ENCODE measurements around the gene ZNF280A. TPM values are rescaled to one million over a fixed set of nuclear protein-coding genes. Genes with fewer than 3 reads are reported as not detected.

Gene ZNF280A
- total RNA-seq, 1 experiment from 2014 or later = 2.7 TPM

DNA sequence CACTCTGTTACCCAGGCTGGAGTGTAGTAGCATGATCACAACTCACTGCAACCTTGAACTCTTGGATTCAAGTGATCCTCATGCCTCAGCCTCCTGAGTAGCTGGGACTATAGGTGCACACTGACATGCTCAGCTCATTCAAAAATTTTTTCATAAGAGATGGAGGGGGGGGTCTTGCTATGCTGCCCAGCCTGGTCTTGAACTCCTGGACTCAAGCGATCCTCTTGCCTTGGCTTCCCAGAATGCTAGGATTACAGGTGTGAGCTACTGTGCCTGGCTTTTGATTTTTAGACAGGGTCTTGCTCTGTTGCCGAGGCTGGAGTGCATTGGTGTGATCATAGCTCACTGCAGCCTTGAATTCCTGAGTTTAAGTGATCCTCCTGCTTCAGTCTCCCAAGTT, 25.0 kb upstream of the ZNF280A start:
- Mint-ChIP-seq H3K27ac (ENCODE audit: unreplicated experiment) (no peak overlapping the region), H3K27me3 (ENCODE audit: insufficient read depth, unreplicated experiment) (peaks cover 4% of the 10 kb centered on the region), H3K4me3 (ENCODE audit: unreplicated experiment) (no peak overlapping the region), H3K36me3 (ENCODE audit: insufficient read depth, unreplicated experiment) (no peaks in the 10 kb centered on the region), H3K4me1 (ENCODE audit: low read depth, unreplicated experiment) (no peaks in the 10 kb centered on the region), H3K9me3 (ENCODE audit: unreplicated experiment) (no peaks in the 10 kb centered on the region)
- Histone ChIP-seq H3K4me1 (no peaks in the 10 kb centered on the region), H3K27me3 (replicated peaks; ENCODE audit: control insufficient read depth, insufficient read depth, low read length) (no peaks in the 10 kb centered on the region), H3K36me3 (ENCODE audit: control insufficient read depth, insufficient read depth, low read length) (no peaks in the 10 kb centered on the region), H3K9me3 (no peaks in the 10 kb centered on the region), H3K4me3 (ENCODE audit: low read depth, low read length) (no peak overlapping the region)
- DNase-seq = no peak
- ChIA-PET POLR2A (no interaction called here), CTCF (no interaction called here)
- BruUV-seq (replicated peaks) = no TSS peak
- intact Hi-C loops (cut with micrococcal nuclease; ENCODE audit: unreplicated experiment) = no loop called here
- TF ChIP-seq, protein P1, sequence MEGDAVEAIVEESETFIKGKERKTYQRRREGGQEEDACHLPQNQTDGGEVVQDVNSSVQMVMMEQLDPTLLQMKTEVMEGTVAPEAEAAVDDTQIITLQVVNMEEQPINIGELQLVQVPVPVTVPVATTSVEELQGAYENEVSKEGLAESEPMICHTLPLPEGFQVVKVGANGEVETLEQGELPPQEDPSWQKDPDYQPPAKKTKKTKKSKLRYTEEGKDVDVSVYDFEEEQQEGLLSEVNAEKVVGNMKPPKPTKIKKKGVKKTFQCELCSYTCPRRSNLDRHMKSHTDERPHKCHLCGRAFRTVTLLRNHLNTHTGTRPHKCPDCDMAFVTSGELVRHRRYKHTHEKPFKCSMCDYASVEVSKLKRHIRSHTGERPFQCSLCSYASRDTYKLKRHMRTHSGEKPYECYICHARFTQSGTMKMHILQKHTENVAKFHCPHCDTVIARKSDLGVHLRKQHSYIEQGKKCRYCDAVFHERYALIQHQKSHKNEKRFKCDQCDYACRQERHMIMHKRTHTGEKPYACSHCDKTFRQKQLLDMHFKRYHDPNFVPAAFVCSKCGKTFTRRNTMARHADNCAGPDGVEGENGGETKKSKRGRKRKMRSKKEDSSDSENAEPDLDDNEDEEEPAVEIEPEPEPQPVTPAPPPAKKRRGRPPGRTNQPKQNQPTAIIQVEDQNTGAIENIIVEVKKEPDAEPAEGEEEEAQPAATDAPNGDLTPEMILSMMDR (IDR thresholded peaks at IDR 0.05; ENCODE audit: insufficient read depth in 1 of 2, low read depth in 1 of 2, low read length in 1 of 2, severe bottlenecking in 1 of 2, unreplicated experiment in 1 of 2) = no peak

DNA sequence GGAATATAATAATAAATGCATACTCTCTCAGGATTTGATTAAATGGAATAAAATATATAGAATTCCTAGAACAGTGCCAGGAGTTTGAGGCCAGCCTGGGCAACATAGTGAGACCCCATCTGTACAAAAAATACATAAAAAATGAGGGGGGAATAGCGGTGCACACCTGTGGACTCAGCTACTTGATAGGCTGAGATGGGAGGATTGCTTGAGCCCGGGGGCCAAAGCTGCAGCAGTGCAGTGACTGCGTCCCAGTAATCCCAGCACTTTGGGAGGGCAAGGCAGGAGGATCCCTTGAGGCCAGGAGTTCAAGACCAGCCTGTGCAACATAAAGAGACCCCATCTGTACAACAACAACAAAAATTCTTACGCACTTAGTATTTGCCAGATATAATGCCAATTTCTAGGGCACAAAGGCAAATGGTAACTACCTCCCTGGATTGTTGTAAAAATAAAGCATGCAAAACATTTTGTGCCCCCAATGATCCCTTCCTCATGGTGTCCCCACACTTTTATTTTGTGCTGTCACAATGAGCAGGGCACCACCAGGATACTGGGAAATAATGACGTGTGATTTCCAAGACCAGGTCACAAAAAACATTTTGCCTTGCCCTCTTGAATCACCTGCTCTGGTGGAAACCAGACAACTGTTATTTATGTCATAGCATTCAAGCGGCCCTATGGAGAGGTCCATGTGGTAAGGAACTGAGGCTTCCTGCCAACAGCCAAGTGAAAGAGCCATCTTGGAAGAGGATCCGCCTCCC, 18.3 kb upstream of the ZNF280A start:
- Mint-ChIP-seq H3K36me3 (ENCODE audit: insufficient read depth, unreplicated experiment) (no peaks in the 10 kb centered on the region), H3K9me3 (ENCODE audit: unreplicated experiment) (no peaks in the 10 kb centered on the region), H3K4me1 (ENCODE audit: low read depth, unreplicated experiment) (no peaks in the 10 kb centered on the region), H3K4me3 (ENCODE audit: unreplicated experiment) (no peak overlapping the region), H3K27me3 (ENCODE audit: insufficient read depth, unreplicated experiment) (peaks cover 10% of the 10 kb centered on the region), H3K27ac (ENCODE audit: unreplicated experiment) (no peak overlapping the region)
- Histone ChIP-seq H3K27me3 (replicated peaks; ENCODE audit: control insufficient read depth, insufficient read depth, low read length) (no peaks in the 10 kb centered on the region), H3K4me3 (ENCODE audit: low read depth, low read length) (no peak overlapping the region), H3K36me3 (ENCODE audit: control insufficient read depth, insufficient read depth, low read length) (no peaks in the 10 kb centered on the region), H3K9me3 (no peaks in the 10 kb centered on the region), H3K4me1 (no peaks in the 10 kb centered on the region)
- ChIA-PET CTCF (no interaction called here), POLR2A (no interaction called here)
- intact Hi-C loops (cut with micrococcal nuclease; ENCODE audit: unreplicated experiment) = no loop called here
- TF ChIP-seq, protein P1 (IDR thresholded peaks at IDR 0.05; ENCODE audit: insufficient read depth in 1 of 2, low read depth in 1 of 2, low read length in 1 of 2, severe bottlenecking in 1 of 2, unreplicated experiment in 1 of 2) = no peak
- BruUV-seq (replicated peaks) = no TSS peak
- no peak for DNase-seq

DNA sequence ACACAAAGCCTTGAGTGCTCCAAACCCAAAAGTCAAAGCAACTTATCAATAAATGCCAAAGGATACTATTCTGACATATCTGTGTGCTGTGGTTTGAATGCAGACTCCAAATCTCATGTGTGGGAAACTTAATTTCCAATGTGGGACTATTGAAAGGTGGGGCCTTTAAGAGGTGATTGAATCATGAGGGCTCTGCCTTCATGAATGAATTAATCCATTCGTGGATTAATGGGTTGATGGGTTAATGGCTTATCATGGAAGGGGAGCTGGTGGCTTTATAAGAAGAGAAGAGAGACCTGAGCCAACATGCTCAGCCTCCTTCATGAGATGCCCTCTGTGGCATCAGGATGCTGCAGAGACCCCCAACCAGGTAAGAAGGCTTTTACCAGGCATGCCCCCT, 16.8 kb upstream of the ZNF280A start:
- DNase-seq = no peak
- no peaks in the 10 kb centered on the region for H3K4me1 ChIP-seq
- POLR2A ChIA-PET = no interaction called here
- Mint-ChIP-seq H3K4me1 (ENCODE audit: low read depth, unreplicated experiment) (no peaks in the 10 kb centered on the region), H3K4me3 (ENCODE audit: unreplicated experiment) (no peak overlapping the region), H3K27me3 (ENCODE audit: insufficient read depth, unreplicated experiment) (peaks cover 8% of the 10 kb centered on the region), H3K27ac (ENCODE audit: unreplicated experiment) (no peak overlapping the region), H3K9me3 (ENCODE audit: unreplicated experiment) (no peaks in the 10 kb centered on the region), H3K36me3 (ENCODE audit: insufficient read depth, unreplicated experiment) (no peaks in the 10 kb centered on the region)
- intact Hi-C loops (cut with micrococcal nuclease; ENCODE audit: unreplicated experiment) = no loop called here
- no peaks in the 10 kb centered on the region for H3K27me3 ChIP-seq (replicated peaks; ENCODE audit: control insufficient read depth, insufficient read depth, low read length)
- no peaks in the 10 kb centered on the region for H3K9me3 ChIP-seq
- H3K4me3 ChIP-seq (ENCODE audit: low read depth, low read length) = no peak overlapping the region
- no TSS peak for BruUV-seq (replicated peaks)
- CTCF ChIA-PET = no interaction called here
- TF ChIP-seq, protein P1 (IDR thresholded peaks at IDR 0.05; ENCODE audit: insufficient read depth in 1 of 2, low read depth in 1 of 2, low read length in 1 of 2, severe bottlenecking in 1 of 2, unreplicated experiment in 1 of 2) = no peak
- no peaks in the 10 kb centered on the region for H3K36me3 ChIP-seq (ENCODE audit: control insufficient read depth, insufficient read depth, low read length)
